Loucy (cell line): ENCODE data around the gene AP3S1.

Source experiments
- H2AFZ ChIP-seq: fragments of 200-600 bp; sonication (generic); 2 replicates; pipeline ENCODE4 v1.6.0; 2016; ENCODE audit warnings: antibody characterized with exemption, mild to moderate bottlenecking, low read length, moderate library complexity
- H3F3A ChIP-seq: fragments of 200-600 bp; 2 replicates; pipeline ENCODE4 v1.6.0; 2016; ENCODE audit warnings: antibody characterized with exemption, low read depth, mild to moderate bottlenecking
- H3K27me3 ChIP-seq: fragments of 200-600 bp; sonication (generic); 2 replicates; pipeline ENCODE4 v1.6.1; 2014; ENCODE audit warnings: low read length, mild to moderate bottlenecking; ENCODE audit not compliant: insufficient read depth, poor library complexity, severe bottlenecking
- H3K36me3 ChIP-seq: fragments of 200-600 bp; sonication (generic); 2 replicates; pipeline ENCODE4 v1.6.1; 2016; ENCODE audit warnings: low read length; ENCODE audit not compliant: insufficient read depth
- H3K4me1 ChIP-seq: fragments of 200-600 bp; sonication (generic); 2 replicates; pipeline ENCODE4 v1.5.1; 2014; ENCODE audit warnings: low read length, mild to moderate bottlenecking; ENCODE audit not compliant: insufficient read depth, poor library complexity, severe bottlenecking
- H3K4me2 ChIP-seq: fragments of 200-600 bp; sonication (generic); 2 replicates; pipeline ENCODE4 v1.6.0; 2014; ENCODE audit warnings: antibody characterized with exemption, low read length, low read depth, mild to moderate bottlenecking; ENCODE audit not compliant: poor library complexity, severe bottlenecking
- H3K4me3 ChIP-seq: fragments of 200-600 bp; sonication (generic); 2 replicates; pipeline ENCODE4 v1.5.1; 2014; ENCODE audit warnings: low read length, mild to moderate bottlenecking, mixed read lengths; ENCODE audit not compliant: poor library complexity, severe bottlenecking
- H3K79me2 ChIP-seq: fragments of 200-600 bp; sonication (generic); 2 replicates; pipeline ENCODE4 v1.6.1; 2014; ENCODE audit warnings: low read length; ENCODE audit not compliant: insufficient read depth
- H3K9ac ChIP-seq: fragments of 200-600 bp; sonication (generic); 2 replicates; pipeline ENCODE4 v1.6.0; 2014; ENCODE audit warnings: mild to moderate bottlenecking, low read depth, low read length, moderate library complexity; ENCODE audit not compliant: poor library complexity, severe bottlenecking
- H3K9me2 ChIP-seq: fragments of 200-600 bp; sonication (generic); replicated peaks from 2 replicates; pipeline ENCODE4 v1.6.1; 2016; ENCODE audit warnings: low read depth, low read length, mixed read lengths
- H3K9me3 ChIP-seq: fragments of 200-600 bp; sonication (generic); 2 replicates; pipeline ENCODE4 v1.6.1; 2014; ENCODE audit warnings: mild to moderate bottlenecking, antibody characterized with exemption, low read length, low read depth; ENCODE audit not compliant: insufficient read depth
- H4K20me1 ChIP-seq: fragments of 200-600 bp; sonication (generic); 2 replicates; pipeline ENCODE4 v1.6.0; 2014; ENCODE audit warnings: antibody characterized with exemption, low read length, mild to moderate bottlenecking; ENCODE audit not compliant: insufficient read depth, poor library complexity, severe bottlenecking
- CTCF ChIP-seq: fragments of 200-600 bp; sonication (generic); conservative IDR thresholded peaks from 2 replicates; pipeline ENCODE4 v1.5.1; 2014; ENCODE audit warnings: mild to moderate bottlenecking, antibody characterized with exemption, low read length
- EZH2phosphoT487 ChIP-seq: fragments of 200-600 bp; IDR thresholded peaks from 2 replicates; pipeline ENCODE4 v1.6.1; 2018; ENCODE audit warnings: antibody characterized with exemption, mild to moderate bottlenecking, moderate library complexity, borderline replicate concordance

Gene AP3S1

GRCh38 chr5:115809946-115810345 lies 31.8 kb upstream of the AP3S1 start:
- Histone ChIP-seq H4K20me1 (no peaks in the 10 kb centered on the region), H3K27me3 (no peaks in the 10 kb centered on the region), H2AFZ (no peak overlapping the region), H3F3A (no peaks in the 10 kb centered on the region), H3K9me2 (no peaks in the 10 kb centered on the region), H3K79me2 (no peaks in the 10 kb centered on the region), H3K9ac (no peak overlapping the region), H3K36me3 (no peaks in the 10 kb centered on the region), H3K4me2 (no peak overlapping the region), H3K9me3 (no peaks in the 10 kb centered on the region), H3K4me1 (no peaks in the 10 kb centered on the region), H3K4me3 (no peak overlapping the region)
- no peak for TF ChIP-seq CTCF
- TF ChIP-seq EZH2phosphoT487 = no peak

- Histone ChIP-seq H4K20me1 (no peaks in the 10 kb centered on the region), H3K79me2 (no peaks in the 10 kb centered on the region), H3K9ac (no peak overlapping the region), H3K27me3 (no peaks in the 10 kb centered on the region), H3K9me2 (no peaks in the 10 kb centered on the region), H2AFZ (no peak overlapping the region), H3K4me1 (no peaks in the 10 kb centered on the region), H3K9me3 (no peaks in the 10 kb centered on the region), H3K4me3 (no peak overlapping the region), H3K4me2 (no peak overlapping the region), H3F3A (no peaks in the 10 kb centered on the region), H3K36me3 (no peaks in the 10 kb centered on the region)
- TF ChIP-seq EZH2phosphoT487 = no peak
- no peak for TF ChIP-seq CTCF
Observed at GRCh38 chr5:115810761-115811160, 31.0 kb upstream of the AP3S1 start.

GRCh38 chr5:115811406-115811805 lies 30.3 kb upstream of the AP3S1 start:
- Histone ChIP-seq H4K20me1 (no peaks in the 10 kb centered on the region), H3K4me2 (no peak overlapping the region), H3K4me3 (no peak overlapping the region), H3K27me3 (no peaks in the 10 kb centered on the region), H3F3A (no peaks in the 10 kb centered on the region), H2AFZ (no peak overlapping the region), H3K9me2 (no peaks in the 10 kb centered on the region), H3K9me3 (no peaks in the 10 kb centered on the region), H3K79me2 (no peaks in the 10 kb centered on the region), H3K36me3 (no peaks in the 10 kb centered on the region), H3K4me1 (no peaks in the 10 kb centered on the region), H3K9ac (no peak overlapping the region)
- TF ChIP-seq CTCF (no peak), EZH2phosphoT487 (no peak)
